Adrenal gland (tissue), 5 donors: ENCODE data around the gene YWHAE.

Source experiments
- CTCF ChIP-seq, 6 experiments: fragments of 450-650 bp in 4 of 6; fragments of 200-600 bp in 2 of 6; sonication (generic) in 1 of 6; IDR thresholded peaks; 1 replicate in 5 of 6; 2 replicates in 1 of 6; pipeline versions ENCODE4 v1.5.1 to v1.8.0; 2016 to 2021; ENCODE audit warnings: antibody characterized with exemption in 6 of 6, mild to moderate bottlenecking in 2 of 6, moderate library complexity in 1 of 6
- POLR2A ChIP-seq, 2 donors: fragments of 450-650 bp; IDR thresholded peaks; one replicate each; pipeline ENCODE4 v1.6.1; 2017; ENCODE audit warnings: antibody characterized with exemption in 2 of 2, mild to moderate bottlenecking in 2 of 2, moderate library complexity in 1 of 2
- donor health status: DM: no; HTN: no; CAD: no.

- TF ChIP-seq CTCF (IDR thresholded peaks at IDR 0.05) (no peak), POLR2A (IDR thresholded peaks at IDR 0.05) (no peak)
Measured at GRCh38 chr17:1398931-1399678, 917 bp downstream of the YWHAE start.
